Aorta (tissue), 5 donors: Measurements from ENCODE around the gene IRF5. TPM values are rescaled to one million over a fixed set of nuclear protein-coding genes. Genes with fewer than 3 reads are reported as not detected.
"Not testable (repeated sequence)": the region's sequence is repeated elsewhere in the genome, so short reads cannot be mapped to it uniquely, and the experiment has no call there.

ENCODE experiments used
- ATAC-seq: fragments of 200-7000 bp; cut with Tn5 transposase; one replicate; pipeline ENCODE4 v1.9.1; 2022; ENCODE audit warnings: moderate library complexity; ENCODE audit not compliant: low FRiP score
- DNase-seq, 2 donors: peaks; one replicate each; pipeline ENCODE4 v3.0.0-alpha.2; 2020
- H3K27ac ChIP-seq, 2 donors: one replicate each; pipeline ENCODE4 v1.5.1; 2013; ENCODE audit warnings: low read length in 2 of 2, mild to moderate bottlenecking in 2 of 2, moderate library complexity in 2 of 2, control low read depth in 1 of 2, inconsistent platforms in 1 of 2, low read depth in 1 of 2
- H3K27me3 ChIP-seq, 2 donors: one replicate each; pipeline ENCODE4 v1.6.1; 2013; ENCODE audit warnings: control low read depth in 1 of 2, low read length in 1 of 2, mild to moderate bottlenecking in 1 of 2, moderate library complexity in 1 of 2; ENCODE audit not compliant: insufficient read depth in 2 of 2, control insufficient read depth in 1 of 2
- H3K36me3 ChIP-seq, 2 donors: one replicate each; pipeline ENCODE4 v1.6.1; 2013; ENCODE audit warnings: control low read depth in 1 of 2, low read length in 1 of 2, mild to moderate bottlenecking in 1 of 2; ENCODE audit not compliant: insufficient read depth in 2 of 2, control insufficient read depth in 1 of 2
- H3K4me1 ChIP-seq, 2 donors: one replicate each; pipeline ENCODE4 v1.6.1; 2013; ENCODE audit warnings: low read length in 2 of 2, control low read depth in 1 of 2, mild to moderate bottlenecking in 1 of 2, moderate library complexity in 1 of 2; ENCODE audit not compliant: insufficient read depth in 2 of 2, control insufficient read depth in 1 of 2
- H3K4me3 ChIP-seq, 2 donors: one replicate each; pipeline ENCODE4 v1.5.1; 2013; ENCODE audit warnings: low read length in 2 of 2, control low read depth in 1 of 2, mild to moderate bottlenecking in 1 of 2
- H3K9me3 ChIP-seq: one replicate; pipeline ENCODE4 v1.6.1; 2013; ENCODE audit warnings: mild to moderate bottlenecking, low read length; ENCODE audit not compliant: control insufficient read depth
- WGBS, 2 donors: extraction: QIAGEN DNeasy Blood & Tissue Kit; methylation state at CpG; one replicate each; pipeline ENCODE4 v1.1.7; 2013; 5-methylcytosine and 5-hydroxymethylcytosine counted together
- intact Hi-C, 2 donors: fragments of 100-400 bp; cut with DNase I; formaldehyde crosslinking; loops; one replicate each; pipeline versions ENCODE4 v1.14.2 to v1.15.0; 2022
- polyA plus RNA-seq, 2 donors: library from polyadenylated mRNA; stranded (reverse); fragments of 200-250 nt; gene quantifications; one replicate each; pipeline ENCODE4 v1.2.3, GENCODE V29; 2013
- total RNA-seq, 2 donors: library from RNA; stranded (reverse); fragmentation: NEBNext Ultra II Directional; extraction: Animal tissue kit (Norgen Biotek cat#: 25700); gene quantifications; one replicate each; pipeline ENCODE4 v1.2.1, GENCODE V29; 2021
- donor health status: healthy with polysubstance abuse.
- donor health status: Bipolar disorder and iron deficiency.
- donor health status: DM: no; HTN: no; CAD: no.
- donor health status: DM: no; HTN: no; CAD: no.
- donor health status: DM: yes; HTN: yes; CAD: no.

IRF5 gene
- total and polyA plus RNA-seq, 4 donors = 4.0 to 15.5 (median 8.7) TPM

DNA sequence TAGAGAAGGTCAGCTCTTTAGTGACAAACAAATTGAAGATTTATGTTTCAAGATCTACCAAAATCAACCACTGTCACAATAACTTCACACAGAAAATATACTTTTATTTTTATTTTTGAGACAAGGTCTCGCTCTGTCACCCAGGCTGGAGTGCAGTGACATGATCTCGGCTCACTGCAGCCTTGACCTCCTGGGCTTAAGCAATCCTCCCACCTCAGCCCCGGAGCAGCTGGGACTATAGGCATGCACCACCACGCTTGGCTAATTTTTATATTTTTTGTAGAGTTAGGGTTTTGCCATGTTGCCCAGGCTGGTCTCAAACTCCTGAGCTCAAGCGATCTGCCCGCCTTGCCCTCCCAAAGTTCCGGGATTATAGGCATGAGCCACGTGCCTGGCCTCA, 56.8 kb downstream of the IRF5 start:
- H3K4me1 ChIP-seq, intact Hi-C loops, DNase-seq, H3K9me3 ChIP-seq, H3K4me3 ChIP-seq, ATAC-seq, H3K27me3 ChIP-seq, H3K36me3 ChIP-seq, H3K27ac ChIP-seq: not testable (repeated sequence)
- 94% methylated on average over 8 of the region's 8 CpGs for WGBS, 2 donors

DNA sequence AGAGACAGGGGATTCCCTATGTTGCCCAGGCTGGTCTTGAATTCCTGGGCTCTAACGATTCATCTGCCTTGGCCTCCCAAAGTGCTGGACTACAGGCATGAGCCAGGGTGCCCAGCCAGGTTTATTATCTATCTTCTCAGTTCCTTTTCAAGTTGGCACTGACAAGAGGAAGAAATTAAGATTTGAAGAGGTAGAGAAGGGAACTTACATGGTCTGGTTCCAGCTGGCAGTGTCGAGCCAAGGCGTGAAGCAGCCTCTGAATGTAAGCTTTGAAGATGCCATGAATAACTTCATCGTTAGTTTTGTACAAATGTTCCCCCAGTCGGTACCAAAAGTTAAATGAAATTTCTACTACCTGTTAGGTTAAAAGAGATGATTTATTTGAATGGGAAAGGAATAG, 59.5 kb downstream of the IRF5 start:
- H3K4me3 ChIP-seq = no peak overlapping the region
- no peak for ATAC-seq
- no peaks in the 10 kb centered on the region for H3K4me1 ChIP-seq
- no peaks in the 10 kb centered on the region for H3K9me3 ChIP-seq
- intact Hi-C loops = no loop called here
- peaks cover 4% of the 10 kb centered on the region in 2 donors for H3K36me3 ChIP-seq
- no peak overlapping the region for H3K27ac ChIP-seq
- DNase-seq = no peak
- WGBS, 2 donors = 86 to 91% methylated on average over 5 of the region's 5 CpGs
- no peaks in the 10 kb centered on the region for H3K27me3 ChIP-seq

Other genes starting within 250 kb of the IRF5 start
- gene CALU, start 198.6 kb upstream of the IRF5 start, total RNA-seq = 100 to 1,000 TPM; 206 to 267 TPM
- gene CALU, start 198.6 kb upstream of the IRF5 start, polyA plus RNA-seq = 100 to 1,000 TPM; 145 to 164 TPM
- gene OPN1SW, start 162.1 kb upstream of the IRF5 start, total RNA-seq = not detected
- not detected for gene OPN1SW, start 162.1 kb upstream of the IRF5 start, polyA plus RNA-seq
- gene CCDC136, start 146.0 kb upstream of the IRF5 start, total RNA-seq = 10 to 100 TPM; 18.3 to 29.5 TPM
- 1 to 10 TPM; 7.5 to 8.9 TPM for gene CCDC136, start 146.0 kb upstream of the IRF5 start, polyA plus RNA-seq
- gene FLNC, start 107.5 kb upstream of the IRF5 start, total RNA-seq = 100 to 1,000 TPM; 135 to 245 TPM
- 10 to 100 TPM in 1 of 2 donors, 1 to 10 TPM in 1; 7.8 to 18.3 TPM for gene FLNC, start 107.5 kb upstream of the IRF5 start, polyA plus RNA-seq
- gene ATP6V1F, start 75.1 kb upstream of the IRF5 start, total RNA-seq = 10 to 100 TPM; 83.7 to 84.8 TPM
- gene ATP6V1F, start 75.1 kb upstream of the IRF5 start, polyA plus RNA-seq = 100 to 1,000 TPM; 120 to 270 TPM
- 1 to 10 TPM; 2.1 to 6.1 TPM for gene KCP, start 27.2 kb upstream of the IRF5 start, total RNA-seq
- under 1 TPM in 1 of 2 donors, not detected in 1; 0.15 TPM for gene KCP, start 27.2 kb upstream of the IRF5 start, polyA plus RNA-seq
- gene TNPO3, start 117.2 kb downstream of the IRF5 start, total RNA-seq = 10 to 100 TPM; 27.2 to 31.4 TPM
- gene TNPO3, start 117.2 kb downstream of the IRF5 start, polyA plus RNA-seq = 10 to 100 TPM; 10.5 to 13.2 TPM
- 10 to 100 TPM in 1 of 2 donors, 1 to 10 TPM in 1; 8.3 to 16.5 TPM for gene TSPAN33, start 206.8 kb downstream of the IRF5 start, total RNA-seq
- 1 to 10 TPM; 2.5 to 6.9 TPM for gene TSPAN33, start 206.8 kb downstream of the IRF5 start, polyA plus RNA-seq